Tibial nerve (tissue), 3 donors: ENCODE measurements around the gene GDE1.

Source experiments
- CTCF ChIP-seq, 5 experiments: fragments of 200-600 bp in 3 of 5; fragments of 450-650 bp in 2 of 5; sonication (generic) in 3 of 5; IDR thresholded peaks; one replicate each; pipeline ENCODE4 v1.5.1; 2016 to 2019; ENCODE audit warnings: antibody characterized with exemption in 5 of 5, mild to moderate bottlenecking in 3 of 5, moderate library complexity in 2 of 5
- POLR2A ChIP-seq, 2 donors: fragments of 450-650 bp; IDR thresholded peaks; one replicate each; pipeline ENCODE4 v1.6.1; 2017; ENCODE audit warnings: antibody characterized with exemption in 2 of 2, mild to moderate bottlenecking in 2 of 2, moderate library complexity in 2 of 2

- TF ChIP-seq POLR2A (IDR thresholded peaks at IDR 0.05) (no peak), CTCF (IDR thresholded peaks at IDR 0.05) (no peak)
Observed at GRCh38 chr16:19478505-19478904, 43.4 kb downstream of the GDE1 start.
